Amniotic stem cell (primary cell): ENCODE measurements around the gene RAB7A.

Source experiments
- DNase-seq: peaks from one replicate; lab custom pipeline; 2025; lab: John Stamatoyannopoulos, UW

Gene RAB7A

GRCh38 chr3:128788268-128788869 lies 62.4 kb downstream of the RAB7A start:
- no peak for DNase-seq

- DNase-seq = peak; percentile 45
Observed at GRCh38 chr3:128794067-128794768, 68.2 kb downstream of the RAB7A start.

GRCh38 chr3:128794770-128795649 lies 69.0 kb downstream of the RAB7A start:
- peak; percentile 22 for DNase-seq

- DNase-seq = no peak
Observed at GRCh38 chr3:128799653-128800052, 73.7 kb downstream of the RAB7A start.

GRCh38 chr3:128800241-128801187 lies 74.5 kb downstream of the RAB7A start:
- DNase-seq = no peak

- no peak for DNase-seq
Observed at GRCh38 chr3:128801779-128802380, 75.9 kb downstream of the RAB7A start.

- DNase-seq = no peak
Observed at GRCh38 chr3:128803307-128803706, 77.3 kb downstream of the RAB7A start.

- DNase-seq = no peak
Observed at GRCh38 chr3:128804017-128804810, 78.2 kb downstream of the RAB7A start.

- no peak for DNase-seq
Observed at GRCh38 chr3:128804811-128805155, 78.8 kb downstream of the RAB7A start.

- no peak for DNase-seq
Observed at GRCh38 chr3:128805772-128806171, 79.8 kb downstream of the RAB7A start.

GRCh38 chr3:128806588-128806987 lies 80.6 kb downstream of the RAB7A start:
- DNase-seq = no peak

GRCh38 chr3:128807186-128807830 lies 81.3 kb downstream of the RAB7A start:
- DNase-seq = no peak

- no peak for DNase-seq
Observed at GRCh38 chr3:128808672-128809071, 82.7 kb downstream of the RAB7A start.

- DNase-seq = no peak
Observed at GRCh38 chr3:128813097-128813496, 87.1 kb downstream of the RAB7A start.

GRCh38 chr3:128814060-128814459 lies 88.1 kb downstream of the RAB7A start:
- no peak for DNase-seq

- DNase-seq = no peak
Observed at GRCh38 chr3:128814519-128815317, 88.7 kb downstream of the RAB7A start.

- DNase-seq = no peak
Observed at GRCh38 chr3:128815318-128816064, 89.5 kb downstream of the RAB7A start.

- no peak for DNase-seq
Observed at GRCh38 chr3:128818186-128818787, 92.3 kb downstream of the RAB7A start.
